Measurements from ENCODE around the gene MAML3. TPM values are rescaled to one million over a fixed set of nuclear protein-coding genes. Genes with fewer than 3 reads are reported as not detected.
A peak's percentile ranks its signal among the peaks of the same experiment; 100 is the strongest.

MAML3 gene
- total RNA-seq, 2 experiments from 2014 or later: 2.0 to 2.4 TPM

GRCh38 chr4:139801895-139802294 lies 352.1 kb downstream of the MAML3 start:
- Mint-ChIP-seq H3K27ac (no peak overlapping the region), H3K36me3 (ENCODE audit: low read depth) (no peaks in the 10 kb centered on the region), H3K27me3 (no peaks in the 10 kb centered on the region), H3K4me3 (no peak overlapping the region), H3K4me1 (ENCODE audit: low read depth) (peaks cover 7% of the 10 kb centered on the region), H3K9me3 (no peaks in the 10 kb centered on the region)
- CTCF ChIA-PET: no interaction called here
- TF ChIP-seq CTCF (IDR thresholded peaks at IDR 0.05): no peak
- intact Hi-C loops (cut with micrococcal nuclease): no loop called here
- DNase-seq (no peak), ATAC-seq (no peak)
- POLR2A ChIA-PET: no interaction called here

- Mint-ChIP-seq H3K9me3 (no peaks in the 10 kb centered on the region), H3K4me3 (no peak overlapping the region), H3K36me3 (ENCODE audit: low read depth) (no peaks in the 10 kb centered on the region)
These were observed 353.9 kb downstream of the MAML3 start for GRCh38 chr4:139800082-139800481.

GRCh38 chr4:139799615-139800014 lies 354.4 kb downstream of the MAML3 start:
- H3K36me3 Mint-ChIP-seq (ENCODE audit: low read depth): no peaks in the 10 kb centered on the region
- H3K4me3 Mint-ChIP-seq: no peak overlapping the region
- no peak for TF ChIP-seq CTCF (IDR thresholded peaks at IDR 0.05)
- ATAC-seq (no peak), DNase-seq (no peak)
- H3K9me3 Mint-ChIP-seq: no peaks in the 10 kb centered on the region
- peaks cover 7% of the 10 kb centered on the region for H3K4me1 Mint-ChIP-seq (ENCODE audit: low read depth)
- H3K27ac Mint-ChIP-seq: no peak overlapping the region
- no peaks in the 10 kb centered on the region for H3K27me3 Mint-ChIP-seq
- POLR2A ChIA-PET: no interaction called here
- CTCF ChIA-PET: no interaction called here
- intact Hi-C loops (cut with micrococcal nuclease): no loop called here

More at GRCh38 chr4:139800082-139800481, 353.9 kb downstream of the MAML3 start:
- TF ChIP-seq CTCF (IDR thresholded peaks at IDR 0.05): no peak
- ChIA-PET POLR2A (no interaction called here), CTCF (interaction anchor here (1.1 kb wide), 1 partner anchor 28 kb away, joined by 3 read pairs; no protein-coding TSS in a partner anchor)
- DNase-seq: no peak
- no peak for ATAC-seq
- intact Hi-C loops (cut with micrococcal nuclease): no loop called here
- no peak overlapping the region for H3K27ac Mint-ChIP-seq
- no peaks in the 10 kb centered on the region for H3K27me3 Mint-ChIP-seq
- peaks cover 7% of the 10 kb centered on the region for H3K4me1 Mint-ChIP-seq (ENCODE audit: low read depth)

- Mint-ChIP-seq H3K27ac (no peak overlapping the region), H3K36me3 (ENCODE audit: low read depth) (no peaks in the 10 kb centered on the region), H3K4me3 (no peak overlapping the region), H3K27me3 (no peaks in the 10 kb centered on the region), H3K4me1 (ENCODE audit: low read depth) (peaks cover 4% of the 10 kb centered on the region), H3K9me3 (no peaks in the 10 kb centered on the region)
- TF ChIP-seq CTCF (IDR thresholded peaks at IDR 0.05): no peak
- ATAC-seq (peak; percentile 45), DNase-seq (no peak)
- POLR2A ChIA-PET: no interaction called here
- intact Hi-C loops (cut with micrococcal nuclease): no loop called here
- CTCF ChIA-PET: interaction anchor here (1.1 kb wide), 1 partner anchor 9 kb away, joined by 3 read pairs; no protein-coding TSS in a partner anchor
These were observed 355.5 kb downstream of the MAML3 start for GRCh38 chr4:139798456-139798855.

GRCh38 chr4:139797287-139797686 lies 356.7 kb downstream of the MAML3 start:
- Mint-ChIP-seq H3K4me3 (no peak overlapping the region), H3K4me1 (ENCODE audit: low read depth) (peaks cover 4% of the 10 kb centered on the region), H3K27me3 (no peaks in the 10 kb centered on the region), H3K27ac (no peak overlapping the region), H3K36me3 (ENCODE audit: low read depth) (no peaks in the 10 kb centered on the region), H3K9me3 (no peaks in the 10 kb centered on the region)
- intact Hi-C loops (cut with micrococcal nuclease): no loop called here
- POLR2A ChIA-PET: no interaction called here
- ATAC-seq: no peak
- no peak for DNase-seq
- no peak for TF ChIP-seq CTCF (IDR thresholded peaks at IDR 0.05)
- CTCF ChIA-PET: no interaction called here

Data from activated CD8-positive, alpha-beta T cell treated with anti-CD3 and anti-CD28 coated beads for 36 hours (primary cell).